Measurements from ENCODE around the gene TIAM2.
A peak's percentile ranks its signal among the peaks of the same experiment; 100 is the strongest.

TIAM2 gene

DNA sequence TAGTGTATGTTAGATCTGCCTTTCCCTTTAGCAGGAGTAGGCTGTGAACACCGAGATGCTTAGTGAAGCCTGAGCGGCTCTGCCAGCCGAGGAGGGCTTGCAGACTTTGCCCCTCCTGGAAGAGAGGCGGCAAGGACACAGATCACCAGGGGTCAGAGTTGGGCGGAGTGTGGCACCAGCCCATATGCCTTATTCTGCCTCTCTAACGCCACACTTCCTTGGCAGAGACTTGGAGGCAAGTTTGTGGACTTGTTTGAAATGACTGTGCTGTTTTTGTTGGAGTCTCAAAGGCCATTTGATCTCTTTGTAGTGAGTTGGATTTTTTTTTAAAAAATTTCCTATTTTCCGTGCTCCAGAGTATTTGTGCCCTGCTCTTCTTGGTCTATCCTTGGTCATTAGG is 224.2 kb downstream of the TIAM2 start:
- H3K4me2 ChIP-seq (ENCODE audit: low read length), result no peak overlapping the region
- peaks cover 0 to 3% of the 10 kb centered on the region in 2 experiments for H3K4me1 ChIP-seq (ENCODE audit: control insufficient read depth in 1 of 2, insufficient read depth in 2 of 2, low read length in 2 of 2)
- H2BK120ac ChIP-seq (ENCODE audit: insufficient read depth, low read length, poor library complexity), result no peak overlapping the region
- no peaks in the 10 kb centered on the region for H3K79me2 ChIP-seq (ENCODE audit: control insufficient read depth, insufficient read depth, low read length, poor library complexity)
- no peak overlapping the region for H2BK5ac ChIP-seq (ENCODE audit: low read depth, low read length, poor library complexity)
- no peak overlapping the region for H4K91ac ChIP-seq (ENCODE audit: low read depth, low read length)
- H3K23ac ChIP-seq (ENCODE audit: low read length), result no peak overlapping the region
- no peak overlapping the region for H3K4me3 ChIP-seq (ENCODE audit: low read depth, low read length)
- H3K79me1 ChIP-seq (ENCODE audit: low read length), result no peaks in the 10 kb centered on the region
- H2BK12ac ChIP-seq (ENCODE audit: low read length), result no peak overlapping the region
- H3K14ac ChIP-seq (ENCODE audit: low read length), result no peak overlapping the region
- H3K9ac ChIP-seq (ENCODE audit: low read length), result no peak overlapping the region
- H3K27ac ChIP-seq (ENCODE audit: low read depth, low read length), result no peak overlapping the region
- H4K12ac ChIP-seq (ENCODE audit: low read depth, low read length), result no peak overlapping the region
- no CpG with 5 or more reads among the region's 7 CpGs for WGBS (ENCODE audit: extremely low coverage, insufficient coverage, insufficient read length)
- no peaks in the 10 kb centered on the region for H3K9me3 ChIP-seq (ENCODE audit: insufficient read depth, low read depth, low read length)
- H2AK5ac ChIP-seq (ENCODE audit: low read length), result no peak overlapping the region
- H3K18ac ChIP-seq (ENCODE audit: low read length), result no peak overlapping the region
- H3K36me3 ChIP-seq (ENCODE audit: control insufficient read depth in 1 of 2, insufficient read depth in 2 of 2, low read length in 2 of 2), result no peaks in the 10 kb centered on the region
- H3K4ac ChIP-seq (ENCODE audit: low read depth, low read length), result no peak overlapping the region
- H3K27me3 ChIP-seq (ENCODE audit: insufficient read depth, low read length), result no peaks in the 10 kb centered on the region
- DNase-seq, result no peak
- no peak overlapping the region for H2AFZ ChIP-seq (ENCODE audit: insufficient read depth, low read length, poor library complexity)
- H4K8ac ChIP-seq (ENCODE audit: low read depth, low read length), result no peak overlapping the region

DNA sequence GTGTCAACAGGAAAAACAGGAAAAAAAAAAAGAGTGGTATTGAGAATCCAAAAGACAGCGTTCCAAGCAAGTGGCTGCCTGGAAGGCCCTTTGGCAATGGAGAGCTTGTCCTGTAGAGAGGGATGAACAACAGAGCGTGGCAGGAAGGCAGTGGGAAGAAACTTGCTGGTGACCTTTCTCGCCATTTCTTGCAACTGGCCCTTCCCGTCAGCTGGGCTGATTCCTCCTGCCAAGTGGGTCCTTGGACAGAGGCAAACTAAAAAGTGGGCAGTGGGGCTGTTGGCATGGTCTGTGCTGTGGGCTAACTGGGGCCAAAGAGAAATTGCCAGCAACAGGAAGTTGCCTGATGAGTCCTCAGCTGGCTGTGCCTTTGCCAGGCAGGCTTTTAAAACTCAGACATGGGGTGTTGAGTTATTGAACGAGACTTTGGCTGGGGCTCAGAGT is 224.8 kb downstream of the TIAM2 start:
- no peak overlapping the region for H2BK12ac ChIP-seq (ENCODE audit: low read length)
- no peak overlapping the region for H3K9ac ChIP-seq (ENCODE audit: low read length)
- H4K91ac ChIP-seq (ENCODE audit: low read depth, low read length), result no peak overlapping the region
- H3K18ac ChIP-seq (ENCODE audit: low read length), result no peak overlapping the region
- H3K4me3 ChIP-seq (ENCODE audit: low read depth, low read length), result no peak overlapping the region
- no peak overlapping the region for H3K23ac ChIP-seq (ENCODE audit: low read length)
- no peak overlapping the region for H4K8ac ChIP-seq (ENCODE audit: low read depth, low read length)
- no CpG with 5 or more reads among the region's 5 CpGs for WGBS (ENCODE audit: extremely low coverage, insufficient coverage, insufficient read length)
- H2BK120ac ChIP-seq (ENCODE audit: insufficient read depth, low read length, poor library complexity), result no peak overlapping the region
- no peaks in the 10 kb centered on the region for H3K79me2 ChIP-seq (ENCODE audit: control insufficient read depth, insufficient read depth, low read length, poor library complexity)
- no peak overlapping the region for H2AK5ac ChIP-seq (ENCODE audit: low read length)
- H3K4me1 ChIP-seq (ENCODE audit: control insufficient read depth in 1 of 2, insufficient read depth in 2 of 2, low read length in 2 of 2), result peaks cover 3 to 6% of the 10 kb centered on the region in 2 experiments
- no peaks in the 10 kb centered on the region for H3K36me3 ChIP-seq (ENCODE audit: control insufficient read depth in 1 of 2, insufficient read depth in 2 of 2, low read length in 2 of 2)
- H3K9me3 ChIP-seq (ENCODE audit: insufficient read depth, low read depth, low read length), result no peaks in the 10 kb centered on the region
- no peak for DNase-seq
- H3K4ac ChIP-seq (ENCODE audit: low read depth, low read length), result no peak overlapping the region
- no peak overlapping the region for H3K4me2 ChIP-seq (ENCODE audit: low read length)
- H3K79me1 ChIP-seq (ENCODE audit: low read length), result no peaks in the 10 kb centered on the region
- H2AFZ ChIP-seq (ENCODE audit: insufficient read depth, low read length, poor library complexity), result no peak overlapping the region
- no peaks in the 10 kb centered on the region for H3K27me3 ChIP-seq (ENCODE audit: insufficient read depth, low read length)
- no peak overlapping the region for H3K27ac ChIP-seq (ENCODE audit: low read depth, low read length)
- H3K14ac ChIP-seq (ENCODE audit: low read length), result no peak overlapping the region
- H2BK5ac ChIP-seq (ENCODE audit: low read depth, low read length, poor library complexity), result no peak overlapping the region
- no peak overlapping the region for H4K12ac ChIP-seq (ENCODE audit: low read depth, low read length)

DNA sequence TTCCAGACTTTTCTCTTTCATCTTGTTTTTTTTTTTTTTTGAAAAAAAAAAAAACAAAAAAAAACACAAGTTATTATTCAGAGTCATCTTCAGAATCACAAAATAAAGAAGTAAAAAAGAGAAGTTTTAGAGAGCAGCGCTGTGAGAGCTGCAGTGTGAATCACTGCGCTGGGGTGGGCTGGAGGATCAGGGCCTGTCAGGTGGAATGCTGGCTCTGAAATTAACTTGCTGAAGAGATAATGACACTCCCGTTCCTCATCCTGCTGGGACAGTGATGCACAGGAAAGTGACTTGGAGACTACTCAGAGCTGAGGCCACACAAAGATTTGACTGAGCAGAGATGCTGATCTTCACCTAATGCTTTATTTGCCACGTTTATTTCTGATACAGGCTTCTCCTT is 226.0 kb downstream of the TIAM2 start:
- no peak overlapping the region for H3K9ac ChIP-seq (ENCODE audit: low read length)
- H3K27ac ChIP-seq (ENCODE audit: low read depth, low read length), result no peak overlapping the region
- no peaks in the 10 kb centered on the region for H3K79me1 ChIP-seq (ENCODE audit: low read length)
- H3K36me3 ChIP-seq (ENCODE audit: control insufficient read depth in 1 of 2, insufficient read depth in 2 of 2, low read length in 2 of 2), result no peaks in the 10 kb centered on the region
- no peak overlapping the region for H3K14ac ChIP-seq (ENCODE audit: low read length)
- WGBS (ENCODE audit: extremely low coverage, insufficient coverage, insufficient read length), result no CpG with 5 or more reads among the region's 4 CpGs
- H3K18ac ChIP-seq (ENCODE audit: low read length), result no peak overlapping the region
- no peaks in the 10 kb centered on the region for H3K9me3 ChIP-seq (ENCODE audit: insufficient read depth, low read depth, low read length)
- H3K4me2 ChIP-seq (ENCODE audit: low read length), result no peak overlapping the region
- H4K8ac ChIP-seq (ENCODE audit: low read depth, low read length), result no peak overlapping the region
- H2BK5ac ChIP-seq (ENCODE audit: low read depth, low read length, poor library complexity), result no peak overlapping the region
- H4K12ac ChIP-seq (ENCODE audit: low read depth, low read length), result no peak overlapping the region
- H2AK5ac ChIP-seq (ENCODE audit: low read length), result no peak overlapping the region
- H4K91ac ChIP-seq (ENCODE audit: low read depth, low read length), result no peak overlapping the region
- peak; percentile 2 to 12 for DNase-seq
- H3K79me2 ChIP-seq (ENCODE audit: control insufficient read depth, insufficient read depth, low read length, poor library complexity), result no peaks in the 10 kb centered on the region
- H3K27me3 ChIP-seq (ENCODE audit: insufficient read depth, low read length), result no peaks in the 10 kb centered on the region
- no peak overlapping the region for H3K23ac ChIP-seq (ENCODE audit: low read length)
- H3K4ac ChIP-seq (ENCODE audit: low read depth, low read length), result no peak overlapping the region
- H2BK12ac ChIP-seq (ENCODE audit: low read length), result no peak overlapping the region
- H2BK120ac ChIP-seq (ENCODE audit: insufficient read depth, low read length, poor library complexity), result no peak overlapping the region
- no peak overlapping the region for H3K4me3 ChIP-seq (ENCODE audit: low read depth, low read length)
- no peak overlapping the region for H2AFZ ChIP-seq (ENCODE audit: insufficient read depth, low read length, poor library complexity)
- peaks cover 3 to 6% of the 10 kb centered on the region in 2 experiments for H3K4me1 ChIP-seq (ENCODE audit: control insufficient read depth in 1 of 2, insufficient read depth in 2 of 2, low read length in 2 of 2)

DNA sequence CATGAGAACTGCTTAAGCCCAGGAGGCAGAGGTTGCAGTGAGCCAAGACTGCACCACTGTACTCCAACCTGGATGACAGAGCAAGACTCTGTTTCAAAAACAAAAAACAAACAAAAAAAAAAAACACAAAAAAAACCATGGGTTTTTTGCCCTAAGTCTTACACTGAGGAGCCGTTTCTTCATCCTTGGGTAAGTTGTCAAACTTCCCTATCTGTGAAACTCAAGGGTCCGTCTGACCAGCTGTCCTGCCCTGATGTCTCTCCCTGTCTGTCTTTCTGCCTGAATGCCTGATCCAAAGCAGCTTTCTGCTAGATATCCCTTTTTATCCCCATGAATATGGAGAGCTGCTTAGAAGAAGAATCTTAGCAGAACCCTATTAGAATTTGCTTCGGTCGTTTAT is 227.4 kb downstream of the TIAM2 start:
- H3K4ac ChIP-seq (ENCODE audit: low read depth, low read length), result no peak overlapping the region
- H2BK12ac ChIP-seq (ENCODE audit: low read length), result no peak overlapping the region
- H3K4me2 ChIP-seq (ENCODE audit: low read length), result no peak overlapping the region
- H2BK120ac ChIP-seq (ENCODE audit: insufficient read depth, low read length, poor library complexity), result no peak overlapping the region
- no peak overlapping the region for H3K14ac ChIP-seq (ENCODE audit: low read length)
- H3K9me3 ChIP-seq (ENCODE audit: insufficient read depth, low read depth, low read length), result peaks cover 2% of the 10 kb centered on the region
- H3K79me1 ChIP-seq (ENCODE audit: low read length), result no peaks in the 10 kb centered on the region
- no peak overlapping the region for H3K9ac ChIP-seq (ENCODE audit: low read length)
- H4K91ac ChIP-seq (ENCODE audit: low read depth, low read length), result no peak overlapping the region
- no peak overlapping the region for H3K18ac ChIP-seq (ENCODE audit: low read length)
- H2BK5ac ChIP-seq (ENCODE audit: low read depth, low read length, poor library complexity), result no peak overlapping the region
- H3K23ac ChIP-seq (ENCODE audit: low read length), result no peak overlapping the region
- no peak overlapping the region for H3K27ac ChIP-seq (ENCODE audit: low read depth, low read length)
- H3K27me3 ChIP-seq (ENCODE audit: insufficient read depth, low read length), result no peaks in the 10 kb centered on the region
- no peak overlapping the region for H3K4me3 ChIP-seq (ENCODE audit: low read depth, low read length)
- WGBS (ENCODE audit: extremely low coverage, insufficient coverage, insufficient read length), result no CpG with 5 or more reads among the region's 4 CpGs
- H3K79me2 ChIP-seq (ENCODE audit: control insufficient read depth, insufficient read depth, low read length, poor library complexity), result no peaks in the 10 kb centered on the region
- H2AK5ac ChIP-seq (ENCODE audit: low read length), result no peak overlapping the region
- no peak overlapping the region for H4K8ac ChIP-seq (ENCODE audit: low read depth, low read length)
- H3K36me3 ChIP-seq (ENCODE audit: control insufficient read depth in 1 of 2, insufficient read depth in 2 of 2, low read length in 2 of 2), result no peaks in the 10 kb centered on the region
- H4K12ac ChIP-seq (ENCODE audit: low read depth, low read length), result no peak overlapping the region
- no peak for DNase-seq
- peaks cover 3 to 6% of the 10 kb centered on the region in 2 experiments for H3K4me1 ChIP-seq (ENCODE audit: control insufficient read depth in 1 of 2, insufficient read depth in 2 of 2, low read length in 2 of 2)
- H2AFZ ChIP-seq (ENCODE audit: insufficient read depth, low read length, poor library complexity), result no peak overlapping the region

Measured in trophoblast cell (in vitro differentiated cells and primary cell).